MM.1S (cell line): ENCODE measurements around the gene NR0B2.

Experiments
- DNase-seq: peaks from one replicate; pipeline ENCODE4 v3.0.0-alpha.2; 2015
- H2AFZ ChIP-seq: fragments of 300-600 bp; sonication (generic); 2 replicates; pipeline ENCODE4 v1.6.0; 2016; ENCODE audit warnings: antibody characterized with exemption, low read length
- H3F3A ChIP-seq: fragments of 300-600 bp; sonication (generic); 2 replicates; pipeline ENCODE4 v1.6.1; 2016; ENCODE audit warnings: mild to moderate bottlenecking, antibody characterized with exemption, low read length, moderate library complexity, mixed read lengths; ENCODE audit not compliant: insufficient read depth
- H3K27ac ChIP-seq: fragments of 300-600 bp; sonication (generic); 2 replicates; pipeline ENCODE4 v1.5.1; 2016; ENCODE audit warnings: mild to moderate bottlenecking, low read length
- H3K27me3 ChIP-seq: fragments of 300-600 bp; sonication (generic); replicated peaks from 2 replicates; pipeline ENCODE4 v1.6.0; 2016; ENCODE audit warnings: low read length; ENCODE audit not compliant: insufficient read depth
- H3K36me3 ChIP-seq: fragments of 300-600 bp; sonication (generic); replicated peaks from 2 replicates; pipeline ENCODE4 v1.6.1; 2016; ENCODE audit warnings: mild to moderate bottlenecking, low read length, mixed read lengths; ENCODE audit not compliant: insufficient read depth
- H3K4me1 ChIP-seq: fragments of 300-600 bp; sonication (generic); 2 replicates; pipeline ENCODE4 v1.6.1; 2016; ENCODE audit warnings: low read length, mixed read lengths
- H3K4me2 ChIP-seq: fragments of 300-600 bp; sonication (generic); 2 replicates; pipeline ENCODE4 v1.6.0; 2016; ENCODE audit warnings: low read depth, low read length
- H3K4me3 ChIP-seq: fragments of 300-600 bp; sonication (generic); 2 replicates; pipeline ENCODE4 v1.5.1; 2016; ENCODE audit warnings: low read length, mixed read lengths
- H3K79me2 ChIP-seq: fragments of 300-600 bp; sonication (generic); 2 replicates; pipeline ENCODE4 v1.6.1; 2016; ENCODE audit warnings: mixed run types, low read length, mixed read lengths
- H3K9ac ChIP-seq: fragments of 300-600 bp; sonication (generic); 2 replicates; pipeline ENCODE4 v1.6.1; 2016; ENCODE audit warnings: low read length, mixed read lengths
- H3K9me2 ChIP-seq: fragments of 300-600 bp; sonication (generic); replicated peaks from 2 replicates; pipeline ENCODE4 v1.6.1; 2016; ENCODE audit warnings: mild to moderate bottlenecking, low read length, mixed read lengths; ENCODE audit not compliant: insufficient read depth
- H3K9me3 ChIP-seq: fragments of 300-600 bp; sonication (generic); replicated peaks from 2 replicates; pipeline ENCODE4 v1.6.1; 2016; ENCODE audit warnings: mild to moderate bottlenecking, low read length, mixed read lengths; ENCODE audit not compliant: insufficient read depth
- H4K20me1 ChIP-seq: fragments of 300-600 bp; sonication (generic); 2 replicates; pipeline ENCODE4 v1.6.1; 2016; ENCODE audit warnings: mild to moderate bottlenecking, low read length, moderate library complexity, mixed read lengths; ENCODE audit not compliant: insufficient read depth
- CTCF ChIP-seq: fragments of 300-600 bp; sonication (generic); IDR thresholded peaks from 2 replicates; pipeline ENCODE4 v1.5.1; 2016; ENCODE audit warnings: antibody characterized with exemption, low read length, mixed read lengths
- EZH2 ChIP-seq: fragments of 300-600 bp; sonication (generic); optimal IDR thresholded peaks from 2 replicates; pipeline ENCODE3; 2017; ENCODE audit warnings: low read depth, mild to moderate bottlenecking, antibody characterized with exemption, low read length, mixed read lengths
- EZH2phosphoT487 ChIP-seq: fragments of 300-600 bp; sonication (generic); IDR thresholded peaks from 2 replicates; pipeline ENCODE4 v1.6.1; 2018; ENCODE audit warnings: antibody characterized with exemption, low read length

Gene NR0B2

DNA sequence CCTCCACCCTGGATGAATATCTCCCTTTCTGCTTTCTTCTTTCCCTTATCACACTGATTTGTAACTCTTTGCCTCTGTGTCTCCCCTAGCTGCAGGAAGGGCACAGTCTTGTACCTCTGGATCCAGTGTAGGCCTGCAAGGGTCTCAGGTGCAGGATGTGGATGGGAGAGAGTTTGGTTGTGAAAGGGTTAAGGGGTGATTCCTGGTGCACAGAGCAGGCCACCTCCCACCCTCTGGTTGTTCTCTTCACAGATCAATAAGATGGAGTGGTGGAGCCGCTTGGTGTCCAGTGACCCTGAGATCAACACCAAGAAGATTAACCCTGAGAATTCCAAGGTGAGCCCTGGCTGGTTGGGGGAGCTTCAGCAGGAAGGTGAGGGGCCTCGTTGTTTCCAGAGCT is 31.4 kb upstream of the NR0B2 start:
- H3K9me3 ChIP-seq: no peaks in the 10 kb centered on the region
- no peaks in the 10 kb centered on the region for H3K4me1 ChIP-seq
- no peak overlapping the region for H3K4me3 ChIP-seq
- no peak overlapping the region for H3K9ac ChIP-seq
- TF ChIP-seq EZH2phosphoT487: no peak
- TF ChIP-seq EZH2: no peak
- no peak for TF ChIP-seq CTCF
- 0 out of 2 replicates have a peak, but pooled peaks cover 2% of the 10 kb centered on the region for H3F3A ChIP-seq
- H3K9me2 ChIP-seq: no peaks in the 10 kb centered on the region
- no peaks in the 10 kb centered on the region for H3K27me3 ChIP-seq
- H4K20me1 ChIP-seq: no peaks in the 10 kb centered on the region
- no peaks in the 10 kb centered on the region for H3K79me2 ChIP-seq
- no peak for DNase-seq
- H3K36me3 ChIP-seq: no peaks in the 10 kb centered on the region
- no peak overlapping the region for H2AFZ ChIP-seq
- no peak overlapping the region for H3K27ac ChIP-seq
- H3K4me2 ChIP-seq: no peak overlapping the region

- TF ChIP-seq EZH2phosphoT487 (no peak), EZH2 (no peak), CTCF (no peak)
- no peak for DNase-seq
- no peaks in the 10 kb centered on the region for H4K20me1 ChIP-seq
- no peaks in the 10 kb centered on the region for H3F3A ChIP-seq
- H3K9ac ChIP-seq: no peak overlapping the region
- H3K9me2 ChIP-seq: no peaks in the 10 kb centered on the region
- H3K27ac ChIP-seq: no peak overlapping the region
- no peaks in the 10 kb centered on the region for H3K4me1 ChIP-seq
- peaks cover 22% of the 10 kb centered on the region for H3K79me2 ChIP-seq
- H3K9me3 ChIP-seq: no peaks in the 10 kb centered on the region
- H2AFZ ChIP-seq: no peak overlapping the region
- H3K36me3 ChIP-seq: no peaks in the 10 kb centered on the region
- no peak overlapping the region for H3K4me3 ChIP-seq
- no peak overlapping the region for H3K4me2 ChIP-seq
- H3K27me3 ChIP-seq: no peaks in the 10 kb centered on the region
These were observed 28.9 kb upstream of the NR0B2 start for GRCh38 chr1:26942656-26943055.

- Histone ChIP-seq H4K20me1 (no peaks in the 10 kb centered on the region), H3K9me2 (no peaks in the 10 kb centered on the region), H3K79me2 (peaks cover 30% of the 10 kb centered on the region), H2AFZ (no peak overlapping the region), H3K27ac (no peak overlapping the region), H3K27me3 (no peaks in the 10 kb centered on the region), H3K4me2 (no peak overlapping the region), H3K9me3 (no peaks in the 10 kb centered on the region), H3K4me3 (no peak overlapping the region), H3F3A (no peaks in the 10 kb centered on the region), H3K9ac (no peak overlapping the region), H3K36me3 (no peaks in the 10 kb centered on the region), H3K4me1 (no peaks in the 10 kb centered on the region)
- TF ChIP-seq EZH2 (no peak), EZH2phosphoT487 (no peak), CTCF (no peak)
- DNase-seq: no peak
These were observed 27.5 kb upstream of the NR0B2 start for GRCh38 chr1:26941311-26941710.
